Skeletal muscle tissue (tissue), 4 donors: ENCODE measurements around the gene LYRM4. TPM values are rescaled to one million over a fixed set of nuclear protein-coding genes. Genes with fewer than 3 reads are reported as not detected.

Experiments used
- H3K27ac ChIP-seq: one replicate; pipeline ENCODE4 v1.7.0; 2013; ENCODE audit warnings: mild to moderate bottlenecking, low read depth, low read length, inconsistent platforms
- H3K27me3 ChIP-seq, 3 donors: one replicate each; pipeline ENCODE4 v1.7.0; 2013; ENCODE audit warnings: low read length in 3 of 3; ENCODE audit not compliant: control insufficient read depth in 3 of 3, insufficient read depth in 3 of 3
- H3K36me3 ChIP-seq, 3 donors: one replicate each; pipeline ENCODE4 v1.7.0; 2013; ENCODE audit warnings: low read length in 3 of 3; ENCODE audit not compliant: control insufficient read depth in 3 of 3, insufficient read depth in 3 of 3
- H3K4me1 ChIP-seq, 3 donors: one replicate each; pipeline ENCODE4 v1.7.0; 2013; ENCODE audit warnings: low read length in 3 of 3, mild to moderate bottlenecking in 3 of 3; ENCODE audit not compliant: control insufficient read depth in 3 of 3, insufficient read depth in 3 of 3
- H3K4me3 ChIP-seq, 3 donors: one replicate each; pipeline ENCODE4 v1.7.0; 2013; ENCODE audit warnings: low read length in 3 of 3
- H3K9ac ChIP-seq, 3 donors: one replicate each; pipeline ENCODE4 v1.7.0; 2013; ENCODE audit warnings: low read length in 3 of 3, mild to moderate bottlenecking in 3 of 3, moderate library complexity in 2 of 3, low read depth in 1 of 3
- H3K9me3 ChIP-seq, 3 donors: one replicate each; pipeline ENCODE4 v1.7.0; 2013; ENCODE audit warnings: low read length in 3 of 3; ENCODE audit not compliant: control insufficient read depth in 3 of 3
- total RNA-seq: library from RNA; depleted of rRNA; stranded (reverse); fragments of >200 nt; gene quantifications from one replicate; pipeline ENCODE4 v1.2.3, GENCODE V29; 2014
- donor health status: Osteomylitis.

LYRM4 gene
- total RNA-seq, 1 donor from 2014 or later, result 10.4 TPM

- no peak overlapping the region for H3K4me3 ChIP-seq
- H3K9me3 ChIP-seq, result no peaks in the 10 kb centered on the region
- no peaks in the 10 kb centered on the region for H3K27me3 ChIP-seq
- H3K27ac ChIP-seq, result no peak overlapping the region
- H3K4me1 ChIP-seq, result peaks cover 2 to 7% (median 4%) of the 10 kb centered on the region in 3 donors
- no peak overlapping the region for H3K9ac ChIP-seq
- no peaks in the 10 kb centered on the region for H3K36me3 ChIP-seq
These were observed 21.5 kb upstream of the LYRM4 start for GRCh38 chr6:5282191-5282623.

- Histone ChIP-seq H3K9ac (no peak overlapping the region), H3K27ac (no peak overlapping the region), H3K4me3 (no peak overlapping the region), H3K4me1 (peaks cover 0 to 4% (median 0%) of the 10 kb centered on the region in 3 donors), H3K36me3 (no peaks in the 10 kb centered on the region), H3K27me3 (no peaks in the 10 kb centered on the region), H3K9me3 (no peaks in the 10 kb centered on the region)
These were observed 20.2 kb upstream of the LYRM4 start for GRCh38 chr6:5280920-5281319.

DNA sequence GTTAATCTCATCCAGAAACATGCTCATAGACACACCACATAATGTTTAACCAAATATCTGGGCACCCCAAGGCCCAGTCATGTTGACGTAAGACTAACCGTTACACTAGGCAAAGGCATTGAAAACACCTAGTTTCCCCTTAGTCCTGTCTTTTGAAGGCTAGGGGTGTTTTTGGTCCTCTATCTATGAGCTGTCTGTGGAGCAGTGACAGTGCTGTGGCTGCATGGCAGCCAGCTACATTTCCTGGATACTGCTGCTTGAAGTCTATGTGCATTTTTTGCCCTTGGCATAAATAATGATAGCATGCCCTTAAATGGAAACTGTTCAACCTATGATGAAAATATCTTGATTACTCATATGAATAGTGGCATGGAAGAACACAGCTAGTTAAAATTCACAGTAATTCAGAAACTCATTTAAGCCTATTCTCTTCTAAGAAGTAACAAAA lies 19.2 kb upstream of the LYRM4 start:
- H3K9me3 ChIP-seq, result no peaks in the 10 kb centered on the region
- no peak overlapping the region for H3K9ac ChIP-seq
- no peak overlapping the region for H3K27ac ChIP-seq
- H3K4me1 ChIP-seq, result peaks cover 0 to 4% (median 0%) of the 10 kb centered on the region in 3 donors
- H3K36me3 ChIP-seq, result no peaks in the 10 kb centered on the region
- no peak overlapping the region for H3K4me3 ChIP-seq
- H3K27me3 ChIP-seq, result no peaks in the 10 kb centered on the region

- H3K27ac ChIP-seq, result no peak overlapping the region
- no peaks in the 10 kb centered on the region for H3K9me3 ChIP-seq
- no peak overlapping the region for H3K4me3 ChIP-seq
- H3K4me1 ChIP-seq, result peaks cover 0 to 4% (median 0%) of the 10 kb centered on the region in 3 donors
- H3K27me3 ChIP-seq, result no peaks in the 10 kb centered on the region
- H3K9ac ChIP-seq, result no peak overlapping the region
- no peaks in the 10 kb centered on the region for H3K36me3 ChIP-seq
These were observed 17.9 kb upstream of the LYRM4 start for GRCh38 chr6:5278565-5279120.

GRCh38 chr6:5278047-5278446 lies 17.3 kb upstream of the LYRM4 start:
- peaks cover 0 to 4% (median 0%) of the 10 kb centered on the region in 3 donors for H3K4me1 ChIP-seq
- H3K27me3 ChIP-seq, result no peaks in the 10 kb centered on the region
- H3K4me3 ChIP-seq, result no peak overlapping the region
- no peaks in the 10 kb centered on the region for H3K9me3 ChIP-seq
- H3K9ac ChIP-seq, result no peak overlapping the region
- H3K36me3 ChIP-seq, result no peaks in the 10 kb centered on the region
- H3K27ac ChIP-seq, result no peak overlapping the region

GRCh38 chr6:5277589-5277988 lies 16.8 kb upstream of the LYRM4 start:
- H3K27me3 ChIP-seq, result no peaks in the 10 kb centered on the region
- no peak overlapping the region for H3K9ac ChIP-seq
- H3K9me3 ChIP-seq, result no peaks in the 10 kb centered on the region
- H3K27ac ChIP-seq, result no peak overlapping the region
- peaks cover 0 to 4% (median 0%) of the 10 kb centered on the region in 3 donors for H3K4me1 ChIP-seq
- no peak overlapping the region for H3K4me3 ChIP-seq
- H3K36me3 ChIP-seq, result no peaks in the 10 kb centered on the region

GRCh38 chr6:5276581-5276980 lies 15.8 kb upstream of the LYRM4 start:
- Histone ChIP-seq H3K36me3 (no peaks in the 10 kb centered on the region), H3K9ac (no peak overlapping the region), H3K9me3 (no peaks in the 10 kb centered on the region), H3K27me3 (no peaks in the 10 kb centered on the region), H3K27ac (no peak overlapping the region), H3K4me1 (peaks cover 0 to 4% (median 0%) of the 10 kb centered on the region in 3 donors), H3K4me3 (no peak overlapping the region)

- Histone ChIP-seq H3K27ac (no peak overlapping the region), H3K9me3 (no peaks in the 10 kb centered on the region), H3K36me3 (no peaks in the 10 kb centered on the region), H3K4me1 (peaks cover 0 to 4% (median 0%) of the 10 kb centered on the region in 3 donors), H3K4me3 (no peak overlapping the region), H3K9ac (no peak overlapping the region), H3K27me3 (no peaks in the 10 kb centered on the region)
These were observed 14.7 kb upstream of the LYRM4 start for GRCh38 chr6:5275497-5275896.

- H3K36me3 ChIP-seq, result no peaks in the 10 kb centered on the region
These were observed 13.5 kb upstream of the LYRM4 start for GRCh38 chr6:5274231-5274630.

GRCh38 chr6:5271926-5272325 lies 11.2 kb upstream of the LYRM4 start:
- Histone ChIP-seq H3K27ac (no peak overlapping the region), H3K9me3 (no peaks in the 10 kb centered on the region), H3K4me1 (no peaks in the 10 kb centered on the region), H3K36me3 (no peaks in the 10 kb centered on the region), H3K9ac (no peak overlapping the region), H3K4me3 (no peak overlapping the region), H3K27me3 (no peaks in the 10 kb centered on the region)

More at GRCh38 chr6:5274231-5274630, 13.5 kb upstream of the LYRM4 start:
- Histone ChIP-seq H3K9ac (no peak overlapping the region), H3K27me3 (no peaks in the 10 kb centered on the region), H3K4me3 (no peak overlapping the region), H3K9me3 (no peaks in the 10 kb centered on the region), H3K4me1 (no peaks in the 10 kb centered on the region), H3K27ac (no peak overlapping the region)
